ENCODE results near the gene TBL1X.
"Not testable (repeated sequence)": the region's sequence is repeated elsewhere in the genome, so short reads cannot be mapped to it uniquely, and the experiment has no call there.

TBL1X gene

DNA sequence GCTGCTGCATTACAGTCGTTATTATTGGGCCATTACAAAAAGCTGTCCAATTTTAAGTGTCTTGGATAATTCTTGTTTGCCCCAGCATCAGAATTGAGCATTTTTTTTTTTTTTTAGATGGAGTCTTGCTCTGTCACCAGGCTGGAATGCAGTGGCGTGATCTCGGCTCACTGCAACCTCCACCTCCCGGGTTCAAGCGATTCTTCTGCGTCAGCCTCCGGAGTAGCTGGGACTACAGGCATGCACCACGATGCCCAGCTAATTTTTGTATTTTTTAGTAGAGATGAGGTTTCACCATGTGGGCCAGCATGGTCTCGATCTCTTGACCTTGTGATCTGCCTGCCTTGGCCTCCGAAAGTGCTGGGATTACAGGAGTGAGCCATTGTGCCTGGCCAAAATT, 71.3 kb downstream of the TBL1X start:
- DNase-seq (ENCODE audit: low spot score) = not testable (repeated sequence)

- DNase-seq (ENCODE audit: low spot score) = no peak
Observed at GRCh38 chrX:9537781-9538180, 72.9 kb downstream of the TBL1X start.

GRCh38 chrX:9538544-9539045, 73.7 kb downstream of the TBL1X start:
- DNase-seq (ENCODE audit: low spot score) = no peak

GRCh38 chrX:9539605-9540387, 74.9 kb downstream of the TBL1X start:
- DNase-seq (ENCODE audit: low spot score) = no peak

DNA sequence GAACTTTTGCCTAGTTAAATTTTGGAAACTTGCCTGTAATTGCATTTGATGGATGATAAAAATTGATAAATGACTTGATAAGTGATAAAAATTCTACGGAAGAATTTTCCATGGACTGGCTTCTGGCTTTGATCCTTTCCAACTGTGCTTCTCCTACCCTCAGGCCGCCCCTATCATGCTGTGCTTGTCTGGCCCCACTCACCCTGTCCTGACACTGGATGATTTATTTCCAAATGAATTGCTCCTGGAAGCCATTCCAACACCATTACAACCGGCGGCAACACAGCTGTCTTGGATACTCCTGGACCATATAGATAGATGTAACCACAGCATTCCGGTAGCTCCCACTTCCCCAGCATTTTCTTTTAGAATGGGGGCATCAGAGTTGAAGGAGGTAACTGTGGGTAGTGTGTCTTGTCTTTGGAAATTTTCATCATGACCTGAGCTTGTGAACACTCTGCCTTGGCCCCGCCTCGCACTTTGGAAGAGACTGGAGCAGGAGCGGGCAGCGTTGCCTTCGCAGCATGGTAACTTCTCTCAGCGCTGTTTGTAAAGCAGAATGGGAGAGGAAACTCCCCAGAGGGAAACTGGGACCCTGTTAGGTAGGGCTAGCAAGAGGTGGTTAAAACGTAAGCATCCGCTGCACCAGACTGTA, 77.4 kb downstream of the TBL1X start:
- DNase-seq (ENCODE audit: low spot score) = no peak

DNA sequence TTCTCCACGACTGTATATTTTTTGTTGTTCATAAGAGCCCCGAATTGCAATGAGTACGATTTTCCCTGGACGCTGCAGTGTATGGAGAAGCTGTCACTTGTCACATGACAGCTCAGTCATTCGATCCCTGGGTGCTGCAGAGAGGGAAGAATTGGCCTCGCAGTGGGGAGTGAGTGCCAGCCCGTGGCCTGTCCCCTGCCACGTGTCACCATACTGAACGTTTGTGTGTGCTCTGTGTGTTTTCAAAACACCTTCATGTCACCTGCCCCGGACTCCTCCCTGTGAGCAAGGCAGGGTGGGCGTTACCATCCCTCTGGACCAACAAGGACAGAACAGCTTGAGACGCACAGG, 77.9 kb downstream of the TBL1X start:
- no peak for DNase-seq (ENCODE audit: low spot score)

DNA sequence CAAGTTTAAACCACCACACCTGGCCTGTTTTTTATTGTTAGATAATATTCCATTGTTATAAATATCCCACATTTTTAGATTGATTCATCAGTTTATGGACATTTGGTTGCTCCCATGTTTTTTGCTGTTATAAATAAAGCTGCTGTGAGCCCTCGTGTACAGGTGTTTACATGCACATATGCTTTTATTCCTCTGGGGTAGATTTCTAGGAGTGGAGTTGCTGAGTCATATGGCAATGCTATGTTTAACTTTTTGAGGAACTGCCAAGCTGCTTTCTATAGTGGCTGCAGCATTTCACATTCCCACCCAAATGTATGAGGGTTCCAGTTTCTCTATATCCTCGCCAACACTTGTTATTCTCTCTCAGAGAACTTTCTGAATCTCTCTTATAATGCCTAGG, 90.5 kb downstream of the TBL1X start:
- DNase-seq (ENCODE audit: low spot score) = no peak

DNA sequence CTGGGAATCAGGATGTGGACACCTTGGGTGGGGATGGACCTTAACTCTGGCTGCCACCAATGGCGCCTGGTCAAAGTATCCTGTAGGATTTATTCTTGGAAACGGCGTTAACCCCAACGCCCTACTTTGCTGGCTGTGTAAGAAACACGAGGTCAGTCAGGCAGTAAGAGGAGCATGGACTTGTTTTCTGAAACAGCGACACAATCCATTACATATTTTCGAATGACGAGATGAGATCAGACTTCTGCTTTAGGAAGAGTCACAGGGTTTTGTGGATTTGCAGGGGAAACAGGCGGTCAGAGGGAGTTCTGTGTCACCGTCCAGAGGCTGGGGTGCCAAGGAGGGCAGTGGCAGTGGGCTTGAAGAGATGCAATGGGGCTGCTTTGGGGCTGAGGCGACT, 92.2 kb downstream of the TBL1X start:
- no peak for DNase-seq (ENCODE audit: low spot score)

GRCh38 chrX:9557521-9557920, 92.7 kb downstream of the TBL1X start:
- no peak for DNase-seq (ENCODE audit: low spot score)

GRCh38 chrX:9558615-9559014, 93.8 kb downstream of the TBL1X start:
- no peak for DNase-seq (ENCODE audit: low spot score)

- DNase-seq (ENCODE audit: low spot score) = no peak
Observed at GRCh38 chrX:9560219-9560618, 95.4 kb downstream of the TBL1X start.

GRCh38 chrX:9561199-9561598, 96.3 kb downstream of the TBL1X start:
- no peak for DNase-seq (ENCODE audit: low spot score)

DNA sequence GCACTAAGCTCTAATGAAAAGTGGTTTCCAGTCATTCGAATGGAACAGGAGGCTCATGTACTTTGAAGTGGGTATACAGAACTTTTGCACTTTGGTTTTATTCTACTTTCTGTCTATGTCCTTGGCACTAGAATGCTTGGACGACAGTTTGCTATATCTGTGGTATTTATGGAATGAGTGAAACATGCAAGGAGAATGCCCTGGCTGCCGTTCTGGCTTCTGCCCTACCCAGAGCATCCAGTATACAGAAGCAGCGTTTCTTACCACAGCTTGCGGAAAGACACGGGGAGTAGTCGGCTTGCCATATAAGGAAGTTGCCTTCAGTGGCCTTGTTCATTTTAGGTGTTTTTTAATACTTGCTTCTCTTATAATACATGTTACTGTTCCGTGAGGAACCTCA, 98.0 kb downstream of the TBL1X start:
- DNase-seq (ENCODE audit: low spot score) = no peak

DNA sequence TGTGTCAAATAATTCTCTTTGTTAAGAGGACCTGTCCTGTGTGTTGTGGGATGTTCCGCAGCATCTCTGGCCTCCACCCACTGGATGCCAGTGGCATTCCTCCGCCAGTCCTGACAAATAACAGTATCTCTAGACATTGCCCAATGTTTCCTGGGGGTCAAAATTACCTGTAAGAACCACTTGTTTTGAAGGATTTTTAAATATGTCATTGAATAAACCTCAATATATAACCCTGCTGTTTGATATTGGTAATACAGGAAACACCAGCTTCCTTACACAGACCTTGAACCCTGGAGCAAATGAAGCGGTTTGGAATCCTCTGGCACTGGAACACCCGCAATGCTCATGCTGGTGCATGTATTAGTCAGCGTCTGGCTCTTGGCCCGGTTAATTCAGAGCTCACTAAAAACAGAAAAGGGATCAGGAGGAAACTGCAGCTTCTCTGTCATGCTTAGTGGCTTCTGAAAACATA, 101.3 kb downstream of the TBL1X start:
- DNase-seq (ENCODE audit: low spot score) = no peak

GRCh38 chrX:9569876-9570301, 105.0 kb downstream of the TBL1X start:
- no peak for DNase-seq (ENCODE audit: low spot score)

- DNase-seq (ENCODE audit: low spot score) = no peak
Observed at GRCh38 chrX:9573282-9574106, 108.6 kb downstream of the TBL1X start.

GRCh38 chrX:9576059-9576458, 111.2 kb downstream of the TBL1X start:
- no peak for DNase-seq (ENCODE audit: low spot score)

- no peak for DNase-seq (ENCODE audit: low spot score)
Observed at GRCh38 chrX:9577555-9577954, 112.7 kb downstream of the TBL1X start.

GRCh38 chrX:9578083-9578779, 113.4 kb downstream of the TBL1X start:
- DNase-seq (ENCODE audit: low spot score) = no peak

- no peak for DNase-seq (ENCODE audit: low spot score)
Observed at GRCh38 chrX:9581771-9582385, 117.0 kb downstream of the TBL1X start.

DNA sequence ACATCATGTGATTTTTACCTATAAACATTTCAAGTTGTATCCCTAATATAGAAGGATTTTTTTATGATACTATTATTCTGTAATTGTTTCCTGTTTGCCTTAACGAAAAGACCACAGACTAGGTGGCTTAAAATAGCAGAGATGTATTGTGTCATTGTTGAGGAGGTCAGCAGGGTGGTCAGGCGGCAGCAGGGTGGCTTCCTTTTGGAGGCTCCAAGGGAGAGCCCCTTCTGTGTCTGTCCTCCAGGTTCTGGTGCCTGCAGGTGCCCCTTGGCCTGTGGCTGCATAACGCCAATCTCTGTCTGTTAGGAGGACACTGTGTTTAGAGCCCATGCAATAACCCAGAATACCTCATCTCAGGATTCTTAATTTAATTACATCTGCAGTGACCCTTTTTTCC, 118.1 kb downstream of the TBL1X start:
- no peak for DNase-seq (ENCODE audit: low spot score)

- no peak for DNase-seq (ENCODE audit: low spot score)
Observed at GRCh38 chrX:9586992-9587392, 122.1 kb downstream of the TBL1X start.
